ENCODE results near the gene MYO10. TPM values are rescaled to one million over a fixed set of nuclear protein-coding genes. Genes with fewer than 3 reads are reported as not detected.

The MYO10 gene
- total RNA-seq, 4 donors from 2014 or later, result 3.4 to 28.7 (median 13.4) TPM

GRCh38 chr5:16704945-16705344 lies 231.1 kb downstream of the MYO10 start:
- DNase-seq (no peak), ATAC-seq (no peak)
- H3K4me3 ChIP-seq, result no peak overlapping the region
- in situ Hi-C loops (cut with MboI; ENCODE audit: low sequenced_read_pairs in 4 of 4), result no loop called here
- H3K36me3 ChIP-seq, result peaks cover 0 to 9% of the 10 kb centered on the region in 2 donors
- TF ChIP-seq, protein P1, sequence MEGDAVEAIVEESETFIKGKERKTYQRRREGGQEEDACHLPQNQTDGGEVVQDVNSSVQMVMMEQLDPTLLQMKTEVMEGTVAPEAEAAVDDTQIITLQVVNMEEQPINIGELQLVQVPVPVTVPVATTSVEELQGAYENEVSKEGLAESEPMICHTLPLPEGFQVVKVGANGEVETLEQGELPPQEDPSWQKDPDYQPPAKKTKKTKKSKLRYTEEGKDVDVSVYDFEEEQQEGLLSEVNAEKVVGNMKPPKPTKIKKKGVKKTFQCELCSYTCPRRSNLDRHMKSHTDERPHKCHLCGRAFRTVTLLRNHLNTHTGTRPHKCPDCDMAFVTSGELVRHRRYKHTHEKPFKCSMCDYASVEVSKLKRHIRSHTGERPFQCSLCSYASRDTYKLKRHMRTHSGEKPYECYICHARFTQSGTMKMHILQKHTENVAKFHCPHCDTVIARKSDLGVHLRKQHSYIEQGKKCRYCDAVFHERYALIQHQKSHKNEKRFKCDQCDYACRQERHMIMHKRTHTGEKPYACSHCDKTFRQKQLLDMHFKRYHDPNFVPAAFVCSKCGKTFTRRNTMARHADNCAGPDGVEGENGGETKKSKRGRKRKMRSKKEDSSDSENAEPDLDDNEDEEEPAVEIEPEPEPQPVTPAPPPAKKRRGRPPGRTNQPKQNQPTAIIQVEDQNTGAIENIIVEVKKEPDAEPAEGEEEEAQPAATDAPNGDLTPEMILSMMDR (IDR thresholded peaks at IDR 0.05 in 4 of 5, conservative IDR thresholded peaks at IDR 0.05 in 1 of 5), result no peak
- no peak for TF ChIP-seq POLR2A (IDR thresholded peaks at IDR 0.05)
- H3K27ac ChIP-seq, result no peak overlapping the region
- H3K9me3 ChIP-seq, result no peaks in the 10 kb centered on the region
- no peaks in the 10 kb centered on the region for H3K27me3 ChIP-seq
- H3K4me1 ChIP-seq, result no peaks in the 10 kb centered on the region
- intact Hi-C loops (cut with DNase I; ENCODE audit: low total_unique reads), result no loop called here

DNA sequence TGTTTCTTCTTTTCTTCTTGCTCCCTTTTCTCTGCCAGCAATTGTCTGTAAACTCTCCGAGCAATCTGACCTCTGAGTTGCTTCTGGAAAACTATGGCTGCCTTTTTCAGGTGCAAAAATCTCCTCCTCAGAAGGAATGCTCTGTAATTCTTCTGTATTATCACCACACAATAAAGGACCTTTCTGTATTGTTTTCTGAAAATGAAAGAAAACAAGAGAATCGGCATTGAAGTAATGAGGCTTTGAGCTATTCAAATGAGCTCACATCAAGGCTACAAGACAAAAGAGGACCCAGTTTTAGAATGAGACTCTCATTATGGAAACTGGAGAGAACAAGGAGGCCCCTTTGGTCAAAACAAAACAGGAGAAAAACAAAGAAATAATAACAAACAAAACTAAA lies 233.1 kb downstream of the MYO10 start:
- no peaks in the 10 kb centered on the region for H3K27me3 ChIP-seq
- in situ Hi-C loops (cut with MboI; ENCODE audit: low sequenced_read_pairs in 4 of 4) (no loop called here), intact Hi-C loops (cut with DNase I; ENCODE audit: low total_unique reads) (no loop called here)
- H3K4me3 ChIP-seq, result no peak overlapping the region
- H3K9me3 ChIP-seq, result no peaks in the 10 kb centered on the region
- H3K4me1 ChIP-seq, result no peaks in the 10 kb centered on the region
- ATAC-seq, result no peak
- peaks cover 0 to 9% of the 10 kb centered on the region in 2 donors for H3K36me3 ChIP-seq
- DNase-seq, result no peak
- no peak overlapping the region for H3K27ac ChIP-seq
- TF ChIP-seq, protein P1 (IDR thresholded peaks at IDR 0.05 in 4 of 5, conservative IDR thresholded peaks at IDR 0.05 in 1 of 5), result no peak
- TF ChIP-seq POLR2A (IDR thresholded peaks at IDR 0.05), result no peak

- Histone ChIP-seq H3K4me1 (no peaks in the 10 kb centered on the region), H3K27me3 (no peaks in the 10 kb centered on the region), H3K36me3 (peaks cover 0 to 9% of the 10 kb centered on the region in 2 donors), H3K9me3 (no peaks in the 10 kb centered on the region), H3K27ac (no peak overlapping the region), H3K4me3 (no peak overlapping the region)
- TF ChIP-seq, protein P1 (IDR thresholded peaks at IDR 0.05 in 4 of 5, conservative IDR thresholded peaks at IDR 0.05 in 1 of 5), result no peak
- no peak for TF ChIP-seq POLR2A (IDR thresholded peaks at IDR 0.05)
- ATAC-seq (no peak), DNase-seq (no peak)
- intact Hi-C loops (cut with DNase I; ENCODE audit: low total_unique reads), result no loop called here
- in situ Hi-C loops (cut with MboI; ENCODE audit: low sequenced_read_pairs in 4 of 4), result no loop called here
These were observed 234.7 kb downstream of the MYO10 start for GRCh38 chr5:16701134-16702099.

- Histone ChIP-seq H3K27me3 (no peaks in the 10 kb centered on the region), H3K4me3 (no peak overlapping the region), H3K4me1 (no peaks in the 10 kb centered on the region), H3K9me3 (no peaks in the 10 kb centered on the region), H3K36me3 (peaks cover 0 to 9% of the 10 kb centered on the region in 2 donors), H3K27ac (no peak overlapping the region)
- ATAC-seq (no peak), DNase-seq (no peak)
- TF ChIP-seq, protein P1 (IDR thresholded peaks at IDR 0.05 in 4 of 5, conservative IDR thresholded peaks at IDR 0.05 in 1 of 5), result no peak
- no peak for TF ChIP-seq POLR2A (IDR thresholded peaks at IDR 0.05)
- in situ Hi-C loops (cut with MboI; ENCODE audit: low sequenced_read_pairs in 4 of 4) (no loop called here), intact Hi-C loops (cut with DNase I; ENCODE audit: low total_unique reads) (no loop called here)
These were observed 236.0 kb downstream of the MYO10 start for GRCh38 chr5:16700081-16700480.
